Cerebellar cortex (tissue), 1 donor: ENCODE measurements around the gene PDGFB.

ENCODE experiments used
- DNase-seq: peaks from one replicate; pipeline ENCODE4 v3.0.0-alpha.2; 2015; ENCODE audit warnings: low spot score

The PDGFB gene

GRCh38 chr22:39244496-39245129 lies at the start of gene PDGFB:
Gene PDGFB, minus strand, starts transcription at chr22:39244982. Its CDS starts 1,019 bp downstream, at chr22:39243963.
- DNase-seq = peak; percentile 71

GRCh38 chr22:39293766-39294368 lies 49.1 kb upstream of the PDGFB start:
- DNase-seq = no peak

GRCh38 chr22:39292561-39293074 lies 47.8 kb upstream of the PDGFB start:
- DNase-seq = peak; percentile 54

- DNase-seq = no peak
Measured at GRCh38 chr22:39292031-39292462, 47.3 kb upstream of the PDGFB start.

- DNase-seq = no peak
Measured at GRCh38 chr22:39291523-39291922, 46.7 kb upstream of the PDGFB start.

- no peak for DNase-seq
Measured at GRCh38 chr22:39290724-39291161, 46.0 kb upstream of the PDGFB start.

GRCh38 chr22:39289975-39290720 lies 45.4 kb upstream of the PDGFB start:
- DNase-seq = no peak

GRCh38 chr22:39289533-39289932 lies 44.8 kb upstream of the PDGFB start:
- no peak for DNase-seq

- no peak for DNase-seq
Measured at GRCh38 chr22:39288135-39288898, 43.5 kb upstream of the PDGFB start.

GRCh38 chr22:39287076-39287725 lies 42.4 kb upstream of the PDGFB start:
- DNase-seq = no peak

GRCh38 chr22:39284983-39285382 lies 40.2 kb upstream of the PDGFB start:
- DNase-seq = no peak

- DNase-seq = no peak
Measured at GRCh38 chr22:39284142-39284980, 39.6 kb upstream of the PDGFB start.

GRCh38 chr22:39283322-39284141 lies 38.8 kb upstream of the PDGFB start:
- DNase-seq = no peak

GRCh38 chr22:39282645-39283321 lies 38.0 kb upstream of the PDGFB start:
- no peak for DNase-seq

GRCh38 chr22:39281126-39281525 lies 36.3 kb upstream of the PDGFB start:
- no peak for DNase-seq

- DNase-seq = no peak
Measured at GRCh38 chr22:39280250-39280649, 35.5 kb upstream of the PDGFB start.

GRCh38 chr22:39279170-39279850 lies 34.5 kb upstream of the PDGFB start:
- DNase-seq = no peak

- DNase-seq = no peak
Measured at GRCh38 chr22:39278040-39278439, 33.3 kb upstream of the PDGFB start.
